ENCODE measurements around the gene GLT1D1.

GLT1D1 gene

GRCh38 chr12:129002427-129002826 is 149.1 kb downstream of the GLT1D1 start:
- DNase-seq (no peak), ATAC-seq (ENCODE audit: insufficient read depth, low read depth) (no peak)
- H3K9ac ChIP-seq (ENCODE audit: low read depth, low read length) = no peak overlapping the region
- no peaks in the 10 kb centered on the region for H4K20me1 ChIP-seq (ENCODE audit: insufficient read depth, low read length)
- no peaks in the 10 kb centered on the region for H3K79me2 ChIP-seq (ENCODE audit: insufficient read depth, low read length)
- H3K4me2 ChIP-seq (ENCODE audit: insufficient read depth, low read length) = no peak overlapping the region
- no peak overlapping the region for H3K27ac ChIP-seq (ENCODE audit: low read length)
- TF ChIP-seq EZH2 (IDR thresholded peaks at IDR 0.05; ENCODE audit: borderline replicate concordance, low read depth, low read length, severe bottlenecking) = no peak
- TF ChIP-seq CTCF (IDR thresholded peaks at IDR 0.05; ENCODE audit: borderline replicate concordance, extremely low read depth, low read length, poor library complexity, severe bottlenecking) = no peak
- H2AFZ ChIP-seq (ENCODE audit: low read depth, low read length) = no peak overlapping the region
- no peaks in the 10 kb centered on the region for H3K9me3 ChIP-seq (ENCODE audit: insufficient read depth, low read length, severe bottlenecking)
- no peaks in the 10 kb centered on the region for H3K27me3 ChIP-seq (ENCODE audit: insufficient read depth, low read length, poor library complexity)
- H3K4me3 ChIP-seq (ENCODE audit: low read depth in 1 of 2, low read length in 2 of 2) = no peak overlapping the region
- H3K4me1 ChIP-seq (ENCODE audit: insufficient read depth, low read length) = no peaks in the 10 kb centered on the region
- no peaks in the 10 kb centered on the region for H3K36me3 ChIP-seq (ENCODE audit: insufficient read depth, low read length)

- Histone ChIP-seq H3K4me2 (ENCODE audit: insufficient read depth, low read length) (no peak overlapping the region), H3K9ac (ENCODE audit: low read depth, low read length) (no peak overlapping the region), H2AFZ (ENCODE audit: low read depth, low read length) (no peak overlapping the region), H3K4me1 (ENCODE audit: insufficient read depth, low read length) (no peaks in the 10 kb centered on the region), H3K27me3 (ENCODE audit: insufficient read depth, low read length, poor library complexity) (no peaks in the 10 kb centered on the region), H3K9me3 (ENCODE audit: insufficient read depth, low read length, severe bottlenecking) (no peaks in the 10 kb centered on the region), H3K4me3 (ENCODE audit: low read depth in 1 of 2, low read length in 2 of 2) (no peak overlapping the region), H3K79me2 (ENCODE audit: insufficient read depth, low read length) (no peaks in the 10 kb centered on the region), H4K20me1 (ENCODE audit: insufficient read depth, low read length) (no peaks in the 10 kb centered on the region), H3K27ac (ENCODE audit: low read length) (no peak overlapping the region), H3K36me3 (ENCODE audit: insufficient read depth, low read length) (no peaks in the 10 kb centered on the region)
- DNase-seq = no peak
- no peak for ATAC-seq (ENCODE audit: insufficient read depth, low read depth)
- TF ChIP-seq EZH2 (IDR thresholded peaks at IDR 0.05; ENCODE audit: borderline replicate concordance, low read depth, low read length, severe bottlenecking) (no peak), CTCF (IDR thresholded peaks at IDR 0.05; ENCODE audit: borderline replicate concordance, extremely low read depth, low read length, poor library complexity, severe bottlenecking) (no peak)
Measured at GRCh38 chr12:129005416-129005815, 152.1 kb downstream of the GLT1D1 start.

- H3K9me3 ChIP-seq (ENCODE audit: insufficient read depth, low read length, severe bottlenecking) = no peaks in the 10 kb centered on the region
- no peaks in the 10 kb centered on the region for H3K79me2 ChIP-seq (ENCODE audit: insufficient read depth, low read length)
- no peaks in the 10 kb centered on the region for H3K36me3 ChIP-seq (ENCODE audit: insufficient read depth, low read length)
- no peaks in the 10 kb centered on the region for H3K4me1 ChIP-seq (ENCODE audit: insufficient read depth, low read length)
- H3K27me3 ChIP-seq (ENCODE audit: insufficient read depth, low read length, poor library complexity) = no peaks in the 10 kb centered on the region
- no peak overlapping the region for H3K27ac ChIP-seq (ENCODE audit: low read length)
- no peak overlapping the region for H2AFZ ChIP-seq (ENCODE audit: low read depth, low read length)
- no peak for ATAC-seq (ENCODE audit: insufficient read depth, low read depth)
- TF ChIP-seq CTCF (IDR thresholded peaks at IDR 0.05; ENCODE audit: borderline replicate concordance, extremely low read depth, low read length, poor library complexity, severe bottlenecking) (no peak), EZH2 (IDR thresholded peaks at IDR 0.05; ENCODE audit: borderline replicate concordance, low read depth, low read length, severe bottlenecking) (no peak)
- H4K20me1 ChIP-seq (ENCODE audit: insufficient read depth, low read length) = no peaks in the 10 kb centered on the region
- H3K4me2 ChIP-seq (ENCODE audit: insufficient read depth, low read length) = no peak overlapping the region
- no peak overlapping the region for H3K9ac ChIP-seq (ENCODE audit: low read depth, low read length)
- H3K4me3 ChIP-seq (ENCODE audit: low read depth in 1 of 2, low read length in 2 of 2) = no peak overlapping the region
- no peak for DNase-seq
Measured at GRCh38 chr12:129005829-129006228, 152.6 kb downstream of the GLT1D1 start.

All from DND-41 (cell line).